ENCODE results near the gene EHD3. TPM values are rescaled to one million over a fixed set of nuclear protein-coding genes. Genes with fewer than 3 reads are reported as not detected.

EHD3 gene
- total and polyA plus RNA-seq, 2 of the 4 experiments (the other 2 are of a cell fraction), result 29.1 to 39.8 TPM

- ATAC-seq (ENCODE audit: low read depth) (no peak), DNase-seq (no peak)
- Histone ChIP-seq H3K9me3 (ENCODE audit: control insufficient read depth, insufficient read depth, low read length) (no peaks in the 10 kb centered on the region), H3K14ac (replicated peaks; ENCODE audit: low read depth, low read length) (no peak overlapping the region), H3K9me1 (ENCODE audit: insufficient read depth, low read length) (no peaks in the 10 kb centered on the region), H4K20me1 (ENCODE audit: insufficient read depth, low read length) (no peaks in the 10 kb centered on the region), H4K5ac (ENCODE audit: low read depth, low read length) (no peak overlapping the region), H2AK9ac (replicated peaks; ENCODE audit: low read depth, low read length, poor library complexity) (no peak overlapping the region), H3K79me1 (ENCODE audit: low read depth in 1 of 2, low read length in 2 of 2) (no peaks in the 10 kb centered on the region), H3K4me1 (ENCODE audit: control insufficient read depth, insufficient read depth, low read length) (no peaks in the 10 kb centered on the region), H3K36me3 (ENCODE audit: control insufficient read depth, insufficient read depth, low read length) (no peaks in the 10 kb centered on the region), H4K8ac (ENCODE audit: low read depth in 2 of 2, low read length in 2 of 2) (no peak overlapping the region), H3K23ac (ENCODE audit: low read depth, low read length) (no peak overlapping the region), H2BK120ac (ENCODE audit: low read depth, low read length) (no peak overlapping the region), H2BK15ac (ENCODE audit: low read depth, low read length) (no peak overlapping the region), H3K9ac (ENCODE audit: low read depth, low read length) (no peak overlapping the region), H3K4me3 (ENCODE audit: insufficient read depth, low read depth, low read length) (no peak overlapping the region), H3K27me3 (ENCODE audit: control insufficient read depth, insufficient read depth, low read length) (peaks cover 6% of the 10 kb centered on the region), H3K4me2 (ENCODE audit: low read depth, low read length) (no peak overlapping the region), H3K56ac (ENCODE audit: extremely low read depth, insufficient read depth, low read length) (no peak overlapping the region), H2BK5ac (ENCODE audit: low read depth, low read length, poor library complexity, severe bottlenecking) (no peak overlapping the region), H4K91ac (ENCODE audit: insufficient read depth, low read depth, low read length) (no peak overlapping the region), H2AFZ (replicated peaks; ENCODE audit: low read length, poor library complexity) (no peak overlapping the region), H3K18ac (ENCODE audit: low read depth, low read length) (no peak overlapping the region), H3K4ac (ENCODE audit: low read depth, low read length) (no peak overlapping the region), H3K27ac (ENCODE audit: insufficient read depth, low read length) (no peak overlapping the region), H2AK5ac (ENCODE audit: low read depth, low read length) (no peak overlapping the region), H2BK20ac (ENCODE audit: low read depth, low read length) (no peak overlapping the region)
- dilution Hi-C loops (cut with HindIII; ENCODE audit: low sequenced_read_pairs, unreplicated experiment), result no loop called here
- TF ChIP-seq MXI1 (IDR thresholded peaks at IDR 0.05; ENCODE audit: borderline replicate concordance, low read depth, low read length) (no peak), FOS (IDR thresholded peaks at IDR 0.05; ENCODE audit: low read depth, low read length) (no peak), RCOR1 (IDR thresholded peaks at IDR 0.05; ENCODE audit: insufficient replicate concordance, low read length) (no peak), ELK1 (IDR thresholded peaks at IDR 0.05; ENCODE audit: borderline replicate concordance, low read depth, low read length) (no peak), CEBPB (IDR thresholded peaks at IDR 0.05; ENCODE audit: low read depth, low read length) (no peak), POLR2A (IDR thresholded peaks at IDR 0.05; ENCODE audit: low read depth, low read length) (no peak), BHLHE40 (IDR thresholded peaks at IDR 0.05; ENCODE audit: low read depth, low read length) (no peak), CHD1 (IDR thresholded peaks at IDR 0.05; ENCODE audit: low read depth, low read length) (no peak)
- CTCF ChIA-PET, result interaction anchor here (1.8 kb wide), 1 partner anchor 128 kb away, joined by 3 read pairs; no protein-coding TSS in a partner anchor
- in situ Hi-C loops (cut with MboI; ENCODE audit: low sequenced_read_pairs), result no loop called here
- intact Hi-C loops (cut with micrococcal nuclease), result no loop called here
- no TSS peak for BruUV-seq (replicated peaks)
- POLR2A ChIA-PET (ENCODE audit: unreplicated experiment), result no interaction called here
- WGBS, 2 experiments (ENCODE audit: extremely low coverage in 2 of 2, insufficient read length in 1 of 2), result no CpG with 5 or more reads among the region's 6 CpGs
Observed at GRCh38 chr2:31204783-31205182, 29.2 kb upstream of the EHD3 start.
